ENCODE data around the gene CIAO2A. TPM values are rescaled to one million over a fixed set of nuclear protein-coding genes. Genes with fewer than 3 reads are reported as not detected.

Gene CIAO2A
- total RNA-seq, 1 donor from 2014 or later = 39.3 TPM

GRCh38 chr15:64037116-64037515, 56.5 kb downstream of the CIAO2A start:
- Mint-ChIP-seq H3K27me3 (ENCODE audit: low read depth) (peaks cover 4% of the 10 kb centered on the region), H3K4me3 (no peak overlapping the region), H3K4me1 (no peaks in the 10 kb centered on the region), H3K27ac (no peak overlapping the region), H3K36me3 (no peaks in the 10 kb centered on the region), H3K9me3 (no peaks in the 10 kb centered on the region)
- no peak for TF ChIP-seq CTCF (IDR thresholded peaks at IDR 0.05; ENCODE audit: unreplicated experiment)
- no peak for DNase-seq (ENCODE audit: low spot score in 2 of 2, unreplicated experiment in 2 of 2)

GRCh38 chr15:64035525-64035924, 58.1 kb downstream of the CIAO2A start:
- no peak overlapping the region for H3K4me3 Mint-ChIP-seq
- H3K36me3 Mint-ChIP-seq = no peaks in the 10 kb centered on the region
- H3K27me3 Mint-ChIP-seq (ENCODE audit: low read depth) = no peaks in the 10 kb centered on the region
- DNase-seq (ENCODE audit: low spot score in 2 of 2, unreplicated experiment in 2 of 2) = no peak
- H3K9me3 Mint-ChIP-seq = no peaks in the 10 kb centered on the region
- TF ChIP-seq CTCF (IDR thresholded peaks at IDR 0.05; ENCODE audit: unreplicated experiment) = no peak
- H3K4me1 Mint-ChIP-seq = no peaks in the 10 kb centered on the region
- no peak overlapping the region for H3K27ac Mint-ChIP-seq

GRCh38 chr15:64034519-64034918, 59.1 kb downstream of the CIAO2A start:
- Mint-ChIP-seq H3K4me1 (no peaks in the 10 kb centered on the region), H3K27ac (no peak overlapping the region), H3K27me3 (ENCODE audit: low read depth) (no peaks in the 10 kb centered on the region), H3K9me3 (no peaks in the 10 kb centered on the region), H3K4me3 (no peak overlapping the region), H3K36me3 (no peaks in the 10 kb centered on the region)
- DNase-seq (ENCODE audit: low spot score in 2 of 2, unreplicated experiment in 2 of 2) = no peak
- no peak for TF ChIP-seq CTCF (IDR thresholded peaks at IDR 0.05; ENCODE audit: unreplicated experiment)

- Mint-ChIP-seq H3K27me3 (ENCODE audit: low read depth) (no peaks in the 10 kb centered on the region), H3K4me3 (no peak overlapping the region), H3K9me3 (no peaks in the 10 kb centered on the region), H3K27ac (no peak overlapping the region), H3K4me1 (no peaks in the 10 kb centered on the region), H3K36me3 (no peaks in the 10 kb centered on the region)
- DNase-seq (ENCODE audit: low spot score in 2 of 2, unreplicated experiment in 2 of 2) = no peak
- TF ChIP-seq CTCF (IDR thresholded peaks at IDR 0.05; ENCODE audit: unreplicated experiment) = no peak
Observed at GRCh38 chr15:64032329-64032728, 61.3 kb downstream of the CIAO2A start.

- Mint-ChIP-seq H3K4me3 (no peak overlapping the region), H3K4me1 (no peaks in the 10 kb centered on the region), H3K36me3 (no peaks in the 10 kb centered on the region), H3K27ac (no peak overlapping the region), H3K27me3 (ENCODE audit: low read depth) (no peaks in the 10 kb centered on the region), H3K9me3 (no peaks in the 10 kb centered on the region)
- TF ChIP-seq CTCF (IDR thresholded peaks at IDR 0.05; ENCODE audit: unreplicated experiment) = no peak
- DNase-seq (ENCODE audit: low spot score in 2 of 2, unreplicated experiment in 2 of 2) = no peak
Observed at GRCh38 chr15:64030123-64030522, 63.5 kb downstream of the CIAO2A start.

GRCh38 chr15:64029633-64030032, 64.0 kb downstream of the CIAO2A start:
- TF ChIP-seq CTCF (IDR thresholded peaks at IDR 0.05; ENCODE audit: unreplicated experiment) = no peak

More at GRCh38 chr15:64029633-64030032, 64.0 kb downstream of the CIAO2A start:
- no peaks in the 10 kb centered on the region for H3K9me3 Mint-ChIP-seq
- no peaks in the 10 kb centered on the region for H3K4me1 Mint-ChIP-seq
- no peak overlapping the region for H3K4me3 Mint-ChIP-seq
- H3K27me3 Mint-ChIP-seq (ENCODE audit: low read depth) = no peaks in the 10 kb centered on the region
- no peaks in the 10 kb centered on the region for H3K36me3 Mint-ChIP-seq
- no peak overlapping the region for H3K27ac Mint-ChIP-seq
- DNase-seq (ENCODE audit: low spot score in 2 of 2, unreplicated experiment in 2 of 2) = no peak

All from mesothelial cell of epicardium (in vitro differentiated cells).